ENCODE data around the gene ANXA4.
A peak's percentile ranks its signal among the peaks of the same experiment; 100 is the strongest.
"Not testable (repeated sequence)": the region's sequence is repeated elsewhere in the genome, so short reads cannot be mapped to it uniquely, and the experiment has no call there.

The ANXA4 gene

DNA sequence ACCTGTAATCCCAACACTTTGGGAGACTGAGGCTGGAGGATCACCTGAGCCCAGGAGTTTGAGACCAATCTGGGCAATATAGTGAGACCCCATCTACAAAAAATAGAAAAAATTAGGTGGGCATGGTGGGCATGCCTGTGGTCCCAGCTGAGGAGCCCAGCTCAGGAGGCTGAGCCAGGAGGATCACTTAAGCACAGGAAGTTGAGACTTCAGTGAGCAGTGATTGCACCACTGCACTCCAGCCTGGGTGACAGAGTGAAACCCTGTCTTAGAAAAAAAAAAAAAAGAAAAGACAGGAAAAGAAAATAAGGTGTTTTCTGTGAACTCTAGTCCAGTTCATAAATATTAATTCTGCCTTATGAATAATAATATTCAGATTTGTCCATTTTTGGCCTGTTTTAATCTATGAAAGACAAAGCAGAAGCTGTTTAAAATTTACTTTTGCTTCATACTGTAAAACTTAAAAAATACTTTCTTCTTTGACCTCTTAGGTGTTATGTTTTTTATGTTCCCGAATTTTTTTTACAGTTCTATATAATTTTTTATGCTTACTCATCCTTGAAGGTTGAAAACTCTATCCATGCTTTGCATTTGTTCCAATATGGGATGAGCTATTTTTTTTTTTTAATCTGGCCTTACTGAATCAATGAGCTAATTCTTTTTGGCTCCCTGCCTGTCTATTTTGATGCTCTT is 8.4 kb upstream of the ANXA4 start:
- no peak for DNase-seq (ENCODE audit: low spot score)
- TF ChIP-seq, protein P1, sequence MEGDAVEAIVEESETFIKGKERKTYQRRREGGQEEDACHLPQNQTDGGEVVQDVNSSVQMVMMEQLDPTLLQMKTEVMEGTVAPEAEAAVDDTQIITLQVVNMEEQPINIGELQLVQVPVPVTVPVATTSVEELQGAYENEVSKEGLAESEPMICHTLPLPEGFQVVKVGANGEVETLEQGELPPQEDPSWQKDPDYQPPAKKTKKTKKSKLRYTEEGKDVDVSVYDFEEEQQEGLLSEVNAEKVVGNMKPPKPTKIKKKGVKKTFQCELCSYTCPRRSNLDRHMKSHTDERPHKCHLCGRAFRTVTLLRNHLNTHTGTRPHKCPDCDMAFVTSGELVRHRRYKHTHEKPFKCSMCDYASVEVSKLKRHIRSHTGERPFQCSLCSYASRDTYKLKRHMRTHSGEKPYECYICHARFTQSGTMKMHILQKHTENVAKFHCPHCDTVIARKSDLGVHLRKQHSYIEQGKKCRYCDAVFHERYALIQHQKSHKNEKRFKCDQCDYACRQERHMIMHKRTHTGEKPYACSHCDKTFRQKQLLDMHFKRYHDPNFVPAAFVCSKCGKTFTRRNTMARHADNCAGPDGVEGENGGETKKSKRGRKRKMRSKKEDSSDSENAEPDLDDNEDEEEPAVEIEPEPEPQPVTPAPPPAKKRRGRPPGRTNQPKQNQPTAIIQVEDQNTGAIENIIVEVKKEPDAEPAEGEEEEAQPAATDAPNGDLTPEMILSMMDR (IDR thresholded peaks at IDR 0.05; ENCODE audit: extremely low read depth, missing control alignments): no peak

DNA sequence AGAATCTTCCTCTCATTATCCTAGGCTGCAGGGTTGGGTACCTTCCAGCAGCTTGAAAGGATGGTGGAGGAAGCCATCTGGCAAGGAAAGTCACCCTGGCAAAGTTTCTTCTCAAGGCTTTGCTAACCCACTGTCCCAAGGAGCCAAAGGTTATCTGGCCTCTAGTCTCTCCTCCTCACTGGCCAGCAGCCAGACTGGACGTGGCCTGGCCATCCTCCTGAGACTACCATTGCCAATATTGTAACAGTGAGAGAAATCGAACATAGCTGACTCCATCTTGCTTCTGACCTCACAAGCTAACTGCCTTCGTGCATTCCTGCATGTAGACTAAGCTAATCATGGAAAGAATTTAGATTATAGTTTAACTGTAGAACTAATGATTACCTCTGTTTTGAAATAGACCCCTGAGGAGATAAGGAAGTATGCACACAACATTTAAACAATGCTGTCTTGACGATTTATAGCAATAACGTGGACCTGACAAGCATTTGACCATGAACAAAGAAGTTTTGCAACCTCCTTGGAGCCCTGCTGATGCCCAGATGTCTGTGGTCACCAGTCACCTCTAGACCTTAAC is 7.8 kb upstream of the ANXA4 start:
- DNase-seq (ENCODE audit: low spot score): no peak
- TF ChIP-seq, protein P1 (IDR thresholded peaks at IDR 0.05; ENCODE audit: extremely low read depth, missing control alignments): no peak

DNA sequence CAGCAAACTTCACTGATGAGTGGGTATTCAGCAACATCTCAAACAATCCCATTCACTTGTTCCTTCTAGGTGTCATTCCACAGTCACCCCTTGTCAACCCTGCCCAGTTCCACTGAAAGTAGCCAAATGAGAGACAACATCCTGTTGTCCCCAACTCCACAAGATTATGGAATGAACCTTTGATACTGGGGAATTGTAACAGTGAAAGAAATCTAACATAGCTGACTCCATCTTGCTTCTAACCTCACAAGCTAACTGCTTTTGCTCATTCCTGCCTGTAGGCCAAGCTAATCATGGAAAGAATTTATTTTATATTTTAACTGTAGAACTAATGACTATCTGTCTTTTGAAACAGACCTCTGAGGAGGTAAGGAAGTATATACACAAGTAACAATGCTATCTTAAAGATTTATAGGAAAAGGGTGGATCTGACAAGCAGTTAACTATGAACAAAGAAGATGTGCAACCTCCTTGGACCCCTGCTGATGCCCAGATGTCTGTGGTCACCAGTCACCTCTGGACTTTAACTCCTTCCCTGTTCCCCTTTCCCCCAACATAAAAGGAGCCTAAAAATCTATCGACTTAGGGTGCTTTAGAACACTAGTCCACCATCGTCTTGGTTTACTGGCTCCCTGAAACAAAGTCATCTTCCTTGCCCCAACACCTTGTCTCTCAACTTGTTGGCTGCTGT is 6.9 kb upstream of the ANXA4 start:
- TF ChIP-seq, protein P1 (IDR thresholded peaks at IDR 0.05; ENCODE audit: extremely low read depth, missing control alignments): no peak
- no peak for DNase-seq (ENCODE audit: low spot score)

DNA sequence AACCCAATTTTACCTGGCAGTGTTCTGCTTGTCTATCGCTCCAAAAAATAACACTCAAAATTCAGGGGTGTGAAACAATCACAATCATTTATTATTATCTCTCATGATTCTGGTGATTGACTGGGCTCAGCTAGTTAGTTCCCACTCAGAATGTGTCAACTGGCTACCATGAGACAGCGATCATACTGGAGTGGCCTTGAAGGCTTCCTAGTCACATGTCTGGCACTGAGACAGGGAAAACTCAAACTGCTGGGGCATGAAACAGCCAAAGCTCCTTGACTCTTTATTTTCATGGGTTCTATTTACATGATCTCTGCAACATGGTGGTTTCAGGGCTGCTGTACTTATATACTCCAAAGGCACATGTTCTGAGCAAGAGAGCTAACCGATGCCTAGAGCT is 6.2 kb upstream of the ANXA4 start:
- no peak for DNase-seq (ENCODE audit: low spot score)
- TF ChIP-seq, protein P1 (IDR thresholded peaks at IDR 0.05; ENCODE audit: extremely low read depth, missing control alignments): no peak

DNA sequence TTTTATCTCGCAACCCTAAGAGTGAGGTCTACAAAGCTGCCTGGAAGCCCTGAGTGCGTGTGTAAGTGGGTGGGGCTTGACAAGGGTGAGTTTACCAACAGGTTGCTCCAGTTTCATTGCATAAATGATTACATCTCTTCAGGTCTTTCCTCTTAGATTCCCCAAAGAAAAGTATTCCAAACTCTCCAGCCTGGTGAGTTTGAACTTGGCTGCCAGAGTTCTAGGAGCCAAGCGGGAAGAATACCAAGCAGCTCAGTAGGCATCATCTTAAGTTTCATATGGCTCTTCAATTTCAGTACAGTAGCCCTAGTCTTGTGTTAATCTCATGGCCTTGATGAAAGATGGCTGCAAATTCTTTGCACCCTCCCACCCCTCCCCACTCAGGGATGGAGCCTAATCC is 3.8 kb upstream of the ANXA4 start:
- DNase-seq (ENCODE audit: low spot score): not testable (repeated sequence)

DNA sequence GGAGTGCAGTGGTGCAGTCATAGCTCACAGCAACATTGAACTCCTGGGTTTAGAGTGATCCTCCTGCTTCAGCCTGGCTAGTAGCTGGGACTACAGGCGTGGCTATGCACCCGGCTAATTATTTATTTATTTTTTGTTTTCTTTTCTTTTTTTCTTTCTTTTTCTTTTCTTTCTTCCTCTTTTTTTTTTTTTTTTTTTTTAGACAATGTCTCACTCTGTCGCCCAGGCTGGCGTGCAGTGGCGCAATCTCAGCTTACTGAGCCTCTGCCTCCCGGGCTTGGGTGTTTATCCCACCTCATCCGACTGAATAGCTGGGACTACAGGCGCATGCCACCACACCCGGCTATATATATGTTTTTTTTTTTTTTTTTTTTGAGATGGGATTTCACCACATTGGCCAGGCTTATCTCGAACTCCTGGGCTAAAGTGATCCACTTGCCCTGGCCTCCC is 1.4 kb upstream of the ANXA4 start:
- DNase-seq (ENCODE audit: low spot score): no peak
- TF ChIP-seq, protein P1 (IDR thresholded peaks at IDR 0.05; ENCODE audit: extremely low read depth, missing control alignments): no peak

DNA sequence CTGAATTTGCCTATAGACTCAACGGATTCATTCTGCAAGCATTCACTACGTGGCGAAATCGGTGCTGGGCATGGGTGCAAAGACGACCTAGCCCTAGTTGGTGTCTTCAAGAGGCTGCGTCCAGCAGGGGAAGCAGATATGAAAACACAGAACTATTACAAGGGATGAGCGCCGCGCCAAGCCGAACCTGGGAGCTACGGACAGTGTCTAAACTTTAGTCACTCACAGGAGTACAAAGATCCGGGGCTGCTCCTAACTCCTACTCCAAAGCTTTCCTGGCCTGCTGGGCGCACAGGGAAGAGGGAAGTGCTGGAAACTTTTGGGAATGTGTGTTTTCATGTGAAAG is 732 bp upstream of the ANXA4 start:
- TF ChIP-seq, protein P1 (IDR thresholded peaks at IDR 0.05; ENCODE audit: extremely low read depth, missing control alignments): no peak
- peak; percentile 81 for DNase-seq (ENCODE audit: low spot score)
